ENCODE results near the gene PCED1B. TPM values are rescaled to one million over a fixed set of nuclear protein-coding genes. Genes with fewer than 3 reads are reported as not detected.

Gene PCED1B
- total RNA-seq, 4 donors from 2014 or later = 1.2 to 2.5 (median 2.3) TPM; not detected in 1

GRCh38 chr12:47281667-47282171 lies 202.3 kb downstream of the PCED1B start:
- H3K4me1 ChIP-seq = peaks cover 13 to 20% (median 15%) of the 10 kb centered on the region in 3 donors
- no peaks in the 10 kb centered on the region for H3K27me3 ChIP-seq
- no peak for DNase-seq
- no peak overlapping the region for H3K4me3 ChIP-seq
- TF ChIP-seq CTCF (IDR thresholded peaks at IDR 0.05) (no peak), POLR2A (IDR thresholded peaks at IDR 0.05) (no peak)
- no peak overlapping the region for H3K27ac ChIP-seq
- intact Hi-C loops (cut with DNase I) = no loop called here
- no peaks in the 10 kb centered on the region for H3K9me3 ChIP-seq
- no peaks in the 10 kb centered on the region for H3K36me3 ChIP-seq
- 63% methylated on average over 4 of the region's 4 CpGs for WGBS, 2 donors

DNA sequence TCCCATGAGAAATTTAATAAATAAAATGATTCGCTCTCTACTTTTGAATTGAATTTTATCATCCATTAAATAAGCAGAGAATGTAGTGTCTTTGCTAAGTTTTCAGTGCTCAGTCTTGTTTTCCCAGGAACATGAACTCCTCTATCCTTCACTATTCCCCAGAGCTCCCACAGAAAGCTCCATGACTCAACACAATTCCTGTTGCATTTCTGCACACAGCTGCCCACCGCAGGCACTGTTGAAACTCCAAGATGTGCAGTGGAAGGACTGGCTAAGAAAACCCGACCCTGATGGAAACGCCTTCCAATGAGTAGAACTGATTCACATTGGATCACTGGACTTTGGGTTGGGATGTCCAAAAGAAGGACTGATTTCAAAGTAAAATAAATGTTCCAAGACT lies 202.8 kb downstream of the PCED1B start:
- 82 to 85% methylated on average over 4 of the region's 4 CpGs for WGBS, 2 donors
- Histone ChIP-seq H3K9me3 (no peaks in the 10 kb centered on the region), H3K27ac (no peak overlapping the region), H3K4me3 (no peak overlapping the region), H3K4me1 (peaks cover 8 to 16% (median 11%) of the 10 kb centered on the region in 3 donors), H3K27me3 (no peaks in the 10 kb centered on the region), H3K36me3 (no peaks in the 10 kb centered on the region)
- DNase-seq = no peak
- intact Hi-C loops (cut with DNase I) = no loop called here
- no peak for TF ChIP-seq CTCF (IDR thresholded peaks at IDR 0.05)
- no peak for TF ChIP-seq POLR2A (IDR thresholded peaks at IDR 0.05)

Small RNA genes within 50 kb of the gene (small RNA-seq; reads per million reads assigned to genes)
- 0 reads per million in 4 donors for gene MIR4698

Other genes with a start within 250 kb of the PCED1B start
- 1 to 10 TPM; 1.6 to 4.8 (median 2.9) TPM for gene AMIGO2, start 338 bp downstream of the PCED1B start, total RNA-seq